UCSD-AML1 (cell line): ENCODE measurements around the gene ARMH1.
"Not testable (repeated sequence)": the region's sequence is repeated elsewhere in the genome, so short reads cannot be mapped to it uniquely, and the experiment has no call there.

Source experiments
- DNase-seq: peaks from one replicate; lab custom pipeline; 2025; ENCODE audit not compliant: unreplicated experiment; lab: John Stamatoyannopoulos, UW

The ARMH1 gene

GRCh38 chr1:44664730-44665370, 9.7 kb upstream of the ARMH1 start:
- peak; percentile 57 for DNase-seq

DNA sequence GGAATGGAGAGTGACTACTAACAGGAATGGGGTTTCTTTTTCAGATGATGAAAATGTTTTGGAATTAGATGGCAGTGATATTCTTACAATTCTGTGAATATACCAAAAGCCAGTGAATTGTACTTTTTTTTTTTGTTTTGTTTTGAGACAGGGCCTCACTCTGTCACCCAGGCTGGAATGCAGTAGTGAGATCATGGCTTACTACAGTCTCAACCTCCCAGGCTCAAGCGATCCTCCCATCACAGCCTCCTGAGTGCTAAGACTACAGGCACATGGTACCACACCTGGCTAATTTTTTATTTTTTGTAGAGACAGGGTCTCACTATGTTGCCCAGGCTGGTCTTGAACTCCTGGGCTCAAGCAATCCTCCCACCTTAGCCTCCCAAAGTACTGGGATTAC, 7.8 kb upstream of the ARMH1 start:
- not testable (repeated sequence) for DNase-seq

DNA sequence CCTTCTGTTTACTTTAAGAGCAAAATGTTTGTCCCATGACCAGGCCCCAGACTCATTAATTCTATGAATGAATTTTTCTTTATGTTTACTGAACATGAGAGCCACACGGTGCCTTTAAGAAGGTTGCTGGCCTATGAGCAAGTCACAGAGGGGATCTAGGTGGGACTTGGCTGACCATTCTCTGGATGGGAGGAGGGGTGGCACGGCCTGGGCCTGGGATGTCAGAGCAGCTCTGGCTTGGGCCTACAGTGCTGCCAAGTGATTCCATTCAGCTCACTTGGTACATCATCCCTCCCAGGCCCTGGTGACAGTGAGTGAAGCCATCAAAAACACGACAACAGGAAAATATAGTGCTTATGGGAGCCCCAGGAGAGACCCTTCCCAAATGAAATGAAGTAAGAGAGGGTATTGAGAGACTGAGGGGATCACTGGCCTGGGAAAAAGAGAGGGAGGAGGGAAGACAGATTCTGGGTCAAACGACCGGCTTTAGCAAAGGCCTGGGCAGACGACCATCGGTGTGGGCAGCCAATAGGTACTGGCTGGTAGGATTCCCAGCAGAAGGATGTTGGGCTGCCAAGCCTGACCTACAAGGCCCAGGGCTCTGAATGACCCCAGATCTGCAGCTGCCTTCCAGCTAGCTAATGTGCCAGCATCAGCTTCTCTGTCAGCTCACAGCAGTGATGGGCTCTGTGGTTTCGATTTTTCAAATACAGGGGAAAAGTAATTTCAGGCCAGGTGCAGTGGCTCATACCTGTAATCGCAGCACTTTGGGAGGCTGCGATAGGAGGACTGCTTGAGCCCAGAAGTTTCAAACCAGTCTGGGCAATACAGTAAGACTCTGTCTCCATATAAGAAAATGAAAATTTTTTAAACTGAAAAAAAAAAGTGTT, 3.5 kb upstream of the ARMH1 start:
- no peak for DNase-seq

DNA sequence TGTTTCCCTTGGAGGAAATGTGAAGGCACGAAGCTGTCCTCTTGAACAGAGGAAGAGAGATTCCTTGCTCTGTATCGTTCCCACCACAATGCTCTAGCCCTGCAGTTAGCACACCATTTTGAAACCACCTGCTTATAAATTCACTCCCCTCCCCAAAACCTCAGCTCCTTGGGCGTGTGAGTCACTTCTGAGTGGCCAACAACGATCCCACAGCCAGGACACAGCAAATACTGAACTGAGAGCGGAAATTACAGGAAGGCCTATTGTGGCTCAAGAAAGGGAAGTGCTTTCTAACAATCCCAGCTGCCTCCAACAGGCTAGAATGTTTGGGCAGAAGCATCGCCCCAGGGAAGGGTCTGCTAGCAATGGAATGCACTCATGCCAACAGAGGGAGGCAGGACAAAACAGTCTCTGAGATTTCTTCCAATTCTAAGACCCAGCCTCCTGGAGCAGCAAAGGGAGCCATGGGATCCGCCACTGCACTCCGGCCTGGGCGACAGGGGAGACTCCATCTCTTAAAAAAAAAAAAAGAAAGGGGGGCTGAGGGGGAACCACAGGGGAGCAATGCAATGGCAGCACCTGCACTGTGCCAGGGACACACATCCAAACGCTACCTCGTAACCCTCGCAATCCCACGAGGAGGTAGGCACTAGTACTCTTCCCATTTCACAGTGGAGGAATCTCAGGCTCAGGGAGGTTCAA, 2.1 kb upstream of the ARMH1 start:
- peak; percentile 73 for DNase-seq

DNA sequence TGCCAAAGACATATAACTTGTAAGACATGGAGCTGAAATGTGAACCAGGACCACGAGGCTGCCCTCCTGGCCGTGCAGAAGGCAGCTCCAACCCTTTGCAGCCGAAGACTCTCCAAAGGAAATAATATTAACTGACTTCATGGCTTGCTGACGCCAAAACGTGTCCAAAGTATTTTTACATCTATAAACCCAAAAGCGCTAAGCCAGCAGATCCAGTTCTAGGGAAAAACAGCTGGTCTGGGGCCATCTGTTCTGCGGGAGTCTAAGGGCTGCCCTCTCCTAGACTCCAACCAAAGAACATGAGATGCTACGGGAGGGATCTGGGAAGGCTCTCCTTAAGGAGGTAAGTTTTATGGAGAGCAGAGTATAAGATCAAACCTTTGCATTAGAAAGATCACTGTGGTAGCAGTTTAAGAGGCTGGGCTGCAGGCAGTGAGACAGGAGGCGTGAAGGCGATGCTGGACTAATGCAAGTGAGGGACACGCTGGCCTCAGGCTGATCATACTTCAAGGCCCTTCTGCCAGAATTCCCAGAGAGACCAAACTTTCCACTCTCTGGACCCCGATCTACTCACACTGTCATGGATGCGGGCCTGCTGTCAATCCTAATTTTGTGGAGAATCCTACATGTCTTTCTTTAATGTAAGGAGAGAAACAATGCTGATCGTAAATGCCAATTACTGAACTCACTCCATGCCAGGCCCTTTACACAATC, 1.4 kb upstream of the ARMH1 start:
- no peak for DNase-seq

GRCh38 chr1:44673675-44674112, 820 bp upstream of the ARMH1 start:
- no peak for DNase-seq

DNA sequence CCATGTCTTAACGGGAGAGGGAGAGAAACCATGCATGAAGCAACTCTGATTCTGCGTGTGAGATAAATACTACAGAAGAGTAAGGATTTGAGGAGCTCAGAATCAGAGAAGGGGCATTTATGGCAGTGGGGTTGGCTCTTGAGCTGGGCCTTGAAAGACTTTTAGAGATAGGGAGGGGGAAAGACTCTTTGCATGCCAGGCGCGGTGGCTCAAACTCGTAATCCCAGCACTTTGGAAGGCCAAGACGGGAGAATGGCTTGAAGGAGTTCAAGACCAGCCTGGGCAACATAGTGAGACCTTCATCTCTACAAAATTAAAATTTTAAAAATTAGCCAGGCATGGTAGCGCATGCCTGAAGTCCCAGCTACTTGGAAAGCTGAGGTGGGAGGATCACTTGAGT, 672 bp downstream of the ARMH1 start:
- DNase-seq = no peak

- no peak for DNase-seq
Measured at GRCh38 chr1:44676484-44677200, 2.1 kb downstream of the ARMH1 start.

DNA sequence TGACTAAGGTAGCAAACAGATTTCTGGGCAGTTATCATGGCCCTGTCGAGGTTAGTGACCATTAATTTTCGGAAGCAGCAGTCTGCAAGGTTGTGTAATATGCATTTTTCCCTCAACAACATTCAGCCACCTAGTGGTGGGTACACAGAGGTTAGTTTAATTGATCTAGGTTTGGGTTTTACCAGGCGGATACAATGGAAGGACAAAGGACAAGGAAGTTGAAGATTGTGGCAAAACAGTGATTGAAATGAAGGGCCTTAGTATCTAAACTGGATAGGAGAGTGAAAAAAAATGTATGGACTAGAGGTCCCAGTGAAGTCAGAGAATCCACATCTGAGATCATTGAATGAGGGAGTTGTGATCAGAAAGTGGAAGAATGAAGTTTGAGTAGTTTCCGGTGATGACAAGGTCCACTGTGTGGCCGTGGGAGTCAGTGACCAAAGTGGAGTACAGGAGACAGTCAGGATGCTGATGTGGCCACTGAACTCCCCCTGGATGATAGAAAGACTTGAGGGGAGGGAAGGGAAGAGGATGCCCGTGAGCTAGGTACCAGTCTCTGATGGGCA, 2.8 kb downstream of the ARMH1 start:
- DNase-seq = no peak

GRCh38 chr1:44678120-44678519, 3.6 kb downstream of the ARMH1 start:
- no peak for DNase-seq

DNA sequence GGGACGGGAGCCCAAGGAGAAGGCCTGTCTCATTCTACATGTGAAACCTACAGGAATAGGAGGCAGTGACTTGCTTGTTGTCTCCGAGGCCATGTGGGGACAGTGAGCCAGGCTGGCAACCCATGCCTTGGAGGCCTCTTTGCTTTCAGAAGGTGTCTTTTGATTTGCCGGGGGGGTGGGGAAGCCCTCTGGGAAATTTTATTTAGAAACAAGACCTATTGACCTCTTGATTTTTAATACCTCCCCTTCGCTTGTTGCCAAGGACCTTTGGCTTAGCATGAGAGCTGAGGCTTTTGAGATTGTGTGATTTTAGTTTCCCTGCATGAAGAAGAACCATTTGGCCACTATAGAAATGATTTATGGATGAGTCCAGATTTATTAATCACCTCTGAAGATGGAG, 4.1 kb downstream of the ARMH1 start:
- DNase-seq = no peak

- no peak for DNase-seq
Measured at GRCh38 chr1:44679468-44679867, 5.0 kb downstream of the ARMH1 start.

DNA sequence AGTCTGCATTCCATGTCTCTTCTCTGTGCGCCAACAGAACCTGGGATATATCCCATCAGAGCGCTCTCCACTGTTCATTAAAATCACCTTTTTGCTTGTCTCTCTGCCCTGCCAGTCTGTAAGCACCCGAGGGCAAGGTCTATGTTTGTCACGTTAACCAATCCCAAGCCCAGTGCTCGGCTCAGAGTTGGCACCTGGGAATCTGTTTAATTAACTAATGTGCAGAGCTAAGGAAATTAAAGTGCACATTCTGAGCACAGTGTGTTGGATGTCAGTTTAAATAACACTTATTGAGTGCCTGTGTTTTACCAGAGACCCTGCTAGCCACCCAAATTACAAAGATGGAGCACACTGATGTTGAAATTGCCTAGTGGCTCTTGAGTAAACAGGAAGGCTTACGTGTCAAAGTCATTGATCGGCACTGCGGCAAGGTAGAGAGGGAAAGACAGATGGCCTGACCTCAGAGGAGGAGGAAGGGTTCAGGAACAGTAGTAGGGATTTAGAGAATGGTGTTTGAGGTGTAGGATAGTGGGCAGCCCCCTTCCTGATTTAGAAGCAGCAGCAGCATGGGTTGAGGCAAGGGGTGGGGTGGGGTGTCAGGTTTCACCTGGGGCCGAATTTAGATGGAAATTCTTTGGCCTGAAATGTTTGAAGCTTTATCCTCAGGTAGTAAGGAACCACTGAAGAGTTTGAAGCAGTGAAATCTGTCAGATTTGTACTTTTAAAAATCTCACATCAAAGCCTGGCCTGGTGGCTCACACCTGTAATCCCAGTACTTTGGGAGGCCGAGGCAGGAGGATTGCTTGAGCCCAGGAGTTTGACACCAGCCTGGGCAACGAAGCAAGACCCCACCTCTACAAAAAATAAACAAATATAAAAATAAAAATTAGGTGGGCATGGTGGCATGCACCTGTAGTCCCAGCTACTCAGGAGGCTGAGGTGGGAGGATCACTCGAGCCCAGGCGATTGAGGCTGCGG, 7.7 kb downstream of the ARMH1 start:
- no peak for DNase-seq

DNA sequence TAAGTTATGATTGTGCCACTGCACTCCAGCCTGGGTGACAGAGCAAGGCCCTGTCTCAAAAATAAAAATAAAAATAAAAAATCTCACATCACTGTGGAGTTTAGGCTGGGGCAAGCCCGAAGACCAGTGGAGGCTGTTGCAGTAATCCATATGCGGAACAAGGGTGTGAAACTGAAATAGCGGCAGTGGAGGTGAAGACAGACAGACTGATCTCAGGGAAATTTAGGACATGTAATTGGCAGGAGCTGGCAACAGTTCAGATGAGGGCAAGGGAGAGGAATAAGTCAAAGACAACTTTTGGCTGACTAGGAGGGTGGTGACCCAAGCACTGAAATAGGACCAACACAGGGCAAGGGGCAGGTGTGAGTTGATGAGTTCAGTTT, 8.4 kb downstream of the ARMH1 start:
- DNase-seq = no peak

DNA sequence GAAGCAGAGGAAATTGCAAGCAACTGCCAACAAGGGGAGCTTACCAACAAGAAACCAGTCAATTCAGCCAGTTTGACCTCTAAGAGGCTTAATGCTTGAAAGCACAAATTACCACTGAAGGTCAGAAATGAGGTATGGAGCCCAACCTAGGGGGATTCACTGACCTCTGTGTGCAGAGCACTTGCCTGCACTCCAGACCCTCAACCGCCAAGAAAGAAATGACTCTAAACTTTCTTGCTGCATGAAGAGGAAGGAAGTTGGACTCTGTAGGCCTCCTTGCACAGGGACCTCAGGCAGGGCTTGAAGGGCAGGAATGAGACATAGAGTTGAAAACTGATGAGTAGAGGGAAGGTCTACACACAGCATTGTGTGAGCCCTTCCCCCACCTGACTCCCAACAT, 10.0 kb downstream of the ARMH1 start:
- DNase-seq = peak; percentile 49

GRCh38 chr1:44685218-44685617, 10.7 kb downstream of the ARMH1 start:
- DNase-seq = no peak

DNA sequence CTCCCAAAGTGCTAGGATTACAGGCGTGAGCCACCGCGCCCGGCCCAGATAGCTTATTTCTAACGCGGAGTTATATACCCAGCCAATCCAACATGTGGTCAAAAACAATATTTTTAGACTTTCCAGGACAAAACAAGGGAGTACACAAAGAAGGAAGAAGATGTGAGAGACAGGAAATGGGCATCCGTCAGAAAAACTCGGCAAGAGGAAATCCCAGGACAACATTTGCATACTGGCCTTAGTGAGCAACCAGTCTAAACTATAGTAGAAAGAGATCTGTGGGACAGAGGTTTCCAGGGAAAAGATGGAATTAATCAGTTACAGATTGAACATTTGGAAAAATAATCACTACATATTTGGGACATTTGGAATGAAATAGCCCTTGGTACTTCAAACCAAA, 11.4 kb downstream of the ARMH1 start:
- DNase-seq = no peak

GRCh38 chr1:44688760-44689446, 14.4 kb downstream of the ARMH1 start:
- no peak for DNase-seq

GRCh38 chr1:44689447-44689765, 14.9 kb downstream of the ARMH1 start:
- no peak for DNase-seq
